Liver (tissue), 3 donors: ENCODE measurements around the gene DDX39A.

Source experiments
- FOXA1 ChIP-seq: IDR thresholded peaks from 2 replicates; pipeline ENCODE4 v1.6.1; 2016; ENCODE audit warnings: antibody characterized with exemption
- GABPA ChIP-seq, 2 donors: IDR thresholded peaks in 1 of 2; conservative IDR thresholded peaks in 1 of 2; 2 replicates each; pipeline ENCODE4 v1.6.1; 2016; ENCODE audit warnings: antibody characterized with exemption in 2 of 2, mild to moderate bottlenecking in 1 of 2, moderate library complexity in 1 of 2
- JUND ChIP-seq, 2 donors: IDR thresholded peaks; 2 replicates each; pipeline ENCODE4 v1.6.1; 2016; ENCODE audit warnings: antibody characterized with exemption in 2 of 2
- RAD21 ChIP-seq, 2 donors: IDR thresholded peaks; 2 replicates each; pipeline ENCODE4 v1.6.1; 2016; ENCODE audit warnings: antibody characterized with exemption in 2 of 2, mild to moderate bottlenecking in 2 of 2
- TAF1 ChIP-seq: conservative IDR thresholded peaks from 2 replicates; pipeline ENCODE4 v1.6.1; 2016; ENCODE audit warnings: antibody characterized with exemption, mild to moderate bottlenecking
- YY1 ChIP-seq: IDR thresholded peaks from 2 replicates; pipeline ENCODE4 v1.6.1; 2016; ENCODE audit warnings: antibody characterized with exemption, mild to moderate bottlenecking
- TF ChIP-seq, protein P1 (sequence below): fragments of 150-350 bp; IDR thresholded peaks from 2 replicates; pipeline ENCODE4 v1.5.1; 2017; ENCODE audit warnings: improper control_type of control experiment, low read depth, low read length; ENCODE audit not compliant: missing input control
- TF ChIP-seq, protein P2 (sequence below): IDR thresholded peaks from 2 replicates; pipeline ENCODE4 v1.6.1; 2016; ENCODE audit warnings: antibody characterized with exemption, mild to moderate bottlenecking
- TF ChIP-seq, protein P3 (sequence below): IDR thresholded peaks from 2 replicates; pipeline ENCODE4 v1.6.1; 2016; ENCODE audit warnings: antibody characterized with exemption
- TF ChIP-seq, protein P4 (sequence below): IDR thresholded peaks from 2 replicates; pipeline ENCODE4 v1.6.1; 2016; ENCODE audit warnings: antibody characterized with exemption
- donor health status: healthy.
- donor health status: healthy.

DNA sequence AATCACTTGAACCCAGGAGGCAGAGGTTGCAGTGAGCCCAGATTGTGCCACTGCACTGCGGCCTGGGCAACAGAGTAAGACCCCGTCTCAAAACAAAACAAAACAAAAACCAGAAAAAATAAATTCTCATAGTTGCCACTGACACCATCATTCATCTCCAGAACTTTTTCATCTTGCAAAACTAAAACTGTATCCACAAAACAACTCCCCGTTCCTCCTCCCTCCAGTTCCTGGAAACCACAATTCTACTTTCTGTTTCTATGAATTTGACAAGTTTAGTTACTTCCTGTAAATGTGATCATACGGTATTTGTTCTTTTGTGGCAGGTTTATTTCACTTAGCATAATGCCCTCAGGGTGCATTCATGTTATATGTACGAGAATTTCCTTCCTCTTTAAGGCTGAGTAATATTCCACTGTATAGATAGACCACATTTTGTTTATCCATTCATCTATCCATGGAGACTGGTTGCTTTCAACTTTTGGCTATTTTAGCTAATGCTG is 51.1 kb downstream of the DDX39A start:
- TF ChIP-seq, protein P1, sequence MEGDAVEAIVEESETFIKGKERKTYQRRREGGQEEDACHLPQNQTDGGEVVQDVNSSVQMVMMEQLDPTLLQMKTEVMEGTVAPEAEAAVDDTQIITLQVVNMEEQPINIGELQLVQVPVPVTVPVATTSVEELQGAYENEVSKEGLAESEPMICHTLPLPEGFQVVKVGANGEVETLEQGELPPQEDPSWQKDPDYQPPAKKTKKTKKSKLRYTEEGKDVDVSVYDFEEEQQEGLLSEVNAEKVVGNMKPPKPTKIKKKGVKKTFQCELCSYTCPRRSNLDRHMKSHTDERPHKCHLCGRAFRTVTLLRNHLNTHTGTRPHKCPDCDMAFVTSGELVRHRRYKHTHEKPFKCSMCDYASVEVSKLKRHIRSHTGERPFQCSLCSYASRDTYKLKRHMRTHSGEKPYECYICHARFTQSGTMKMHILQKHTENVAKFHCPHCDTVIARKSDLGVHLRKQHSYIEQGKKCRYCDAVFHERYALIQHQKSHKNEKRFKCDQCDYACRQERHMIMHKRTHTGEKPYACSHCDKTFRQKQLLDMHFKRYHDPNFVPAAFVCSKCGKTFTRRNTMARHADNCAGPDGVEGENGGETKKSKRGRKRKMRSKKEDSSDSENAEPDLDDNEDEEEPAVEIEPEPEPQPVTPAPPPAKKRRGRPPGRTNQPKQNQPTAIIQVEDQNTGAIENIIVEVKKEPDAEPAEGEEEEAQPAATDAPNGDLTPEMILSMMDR: no peak
- TF ChIP-seq RAD21 (IDR thresholded peaks at IDR 0.05) (peak in 1 of 2 donors; percentile 17), TAF1 (no peak), JUND (IDR thresholded peaks at IDR 0.05) (no peak), FOXA1 (no peak), GABPA (IDR thresholded peaks at IDR 0.05 in 1 of 2, conservative IDR thresholded peaks at IDR 0.05 in 1 of 2) (no peak), YY1 (no peak)
- TF ChIP-seq, protein P2, sequence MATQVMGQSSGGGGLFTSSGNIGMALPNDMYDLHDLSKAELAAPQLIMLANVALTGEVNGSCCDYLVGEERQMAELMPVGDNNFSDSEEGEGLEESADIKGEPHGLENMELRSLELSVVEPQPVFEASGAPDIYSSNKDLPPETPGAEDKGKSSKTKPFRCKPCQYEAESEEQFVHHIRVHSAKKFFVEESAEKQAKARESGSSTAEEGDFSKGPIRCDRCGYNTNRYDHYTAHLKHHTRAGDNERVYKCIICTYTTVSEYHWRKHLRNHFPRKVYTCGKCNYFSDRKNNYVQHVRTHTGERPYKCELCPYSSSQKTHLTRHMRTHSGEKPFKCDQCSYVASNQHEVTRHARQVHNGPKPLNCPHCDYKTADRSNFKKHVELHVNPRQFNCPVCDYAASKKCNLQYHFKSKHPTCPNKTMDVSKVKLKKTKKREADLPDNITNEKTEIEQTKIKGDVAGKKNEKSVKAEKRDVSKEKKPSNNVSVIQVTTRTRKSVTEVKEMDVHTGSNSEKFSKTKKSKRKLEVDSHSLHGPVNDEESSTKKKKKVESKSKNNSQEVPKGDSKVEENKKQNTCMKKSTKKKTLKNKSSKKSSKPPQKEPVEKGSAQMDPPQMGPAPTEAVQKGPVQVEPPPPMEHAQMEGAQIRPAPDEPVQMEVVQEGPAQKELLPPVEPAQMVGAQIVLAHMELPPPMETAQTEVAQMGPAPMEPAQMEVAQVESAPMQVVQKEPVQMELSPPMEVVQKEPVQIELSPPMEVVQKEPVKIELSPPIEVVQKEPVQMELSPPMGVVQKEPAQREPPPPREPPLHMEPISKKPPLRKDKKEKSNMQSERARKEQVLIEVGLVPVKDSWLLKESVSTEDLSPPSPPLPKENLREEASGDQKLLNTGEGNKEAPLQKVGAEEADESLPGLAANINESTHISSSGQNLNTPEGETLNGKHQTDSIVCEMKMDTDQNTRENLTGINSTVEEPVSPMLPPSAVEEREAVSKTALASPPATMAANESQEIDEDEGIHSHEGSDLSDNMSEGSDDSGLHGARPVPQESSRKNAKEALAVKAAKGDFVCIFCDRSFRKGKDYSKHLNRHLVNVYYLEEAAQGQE: no peak
- TF ChIP-seq, protein P3, sequence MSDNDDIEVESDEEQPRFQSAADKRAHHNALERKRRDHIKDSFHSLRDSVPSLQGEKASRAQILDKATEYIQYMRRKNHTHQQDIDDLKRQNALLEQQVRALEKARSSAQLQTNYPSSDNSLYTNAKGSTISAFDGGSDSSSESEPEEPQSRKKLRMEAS: no peak
- TF ChIP-seq, protein P4, sequence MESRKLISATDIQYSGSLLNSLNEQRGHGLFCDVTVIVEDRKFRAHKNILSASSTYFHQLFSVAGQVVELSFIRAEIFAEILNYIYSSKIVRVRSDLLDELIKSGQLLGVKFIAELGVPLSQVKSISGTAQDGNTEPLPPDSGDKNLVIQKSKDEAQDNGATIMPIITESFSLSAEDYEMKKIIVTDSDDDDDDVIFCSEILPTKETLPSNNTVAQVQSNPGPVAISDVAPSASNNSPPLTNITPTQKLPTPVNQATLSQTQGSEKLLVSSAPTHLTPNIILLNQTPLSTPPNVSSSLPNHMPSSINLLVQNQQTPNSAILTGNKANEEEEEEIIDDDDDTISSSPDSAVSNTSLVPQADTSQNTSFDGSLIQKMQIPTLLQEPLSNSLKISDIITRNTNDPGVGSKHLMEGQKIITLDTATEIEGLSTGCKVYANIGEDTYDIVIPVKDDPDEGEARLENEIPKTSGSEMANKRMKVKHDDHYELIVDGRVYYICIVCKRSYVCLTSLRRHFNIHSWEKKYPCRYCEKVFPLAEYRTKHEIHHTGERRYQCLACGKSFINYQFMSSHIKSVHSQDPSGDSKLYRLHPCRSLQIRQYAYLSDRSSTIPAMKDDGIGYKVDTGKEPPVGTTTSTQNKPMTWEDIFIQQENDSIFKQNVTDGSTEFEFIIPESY: no peak
